ENCODE data around the gene MED25. TPM values are rescaled to one million over a fixed set of nuclear protein-coding genes. Genes with fewer than 3 reads are reported as not detected.

MED25 gene
- total and polyA plus RNA-seq, 2 of the 8 experiments (the other 6 are each of a cell fraction or from before 2014, with no cell fraction given): 21.6 to 71.4 TPM

- peaks cover 4 to 16% (median 6%) of the 10 kb centered on the region in 4 experiments for H3K4me1 ChIP-seq (replicated peaks in 1 of 4; ENCODE audit: control insufficient read depth in 3 of 4, insufficient read depth in 4 of 4, low read length in 3 of 4)
- CTCF ChIA-PET (ENCODE audit: partially characterized antibody): interaction anchor here (0.6 to 1.8 kb wide), 6 partner anchors 9 to 70 kb away, joined by 3 to 6 read pairs (median 4); no protein-coding TSS in a partner anchor
- no peak overlapping the region for H4K5ac ChIP-seq (ENCODE audit: insufficient read length, low read depth, low read length)
- no peak overlapping the region for H3K4me2 ChIP-seq (ENCODE audit: insufficient read depth in 1 of 2, low read depth in 2 of 2, low read length in 2 of 2)
- H3K9me3 ChIP-seq (ENCODE audit: insufficient read depth in 2 of 2, low read depth in 1 of 2, low read length in 1 of 2): no peaks in the 10 kb centered on the region
- H3K18ac ChIP-seq (ENCODE audit: extremely low read depth, low read length): no peak overlapping the region
- H3K79me2 ChIP-seq (ENCODE audit: control insufficient read depth in 1 of 2, insufficient read depth in 2 of 2, low read length in 2 of 2): no peaks in the 10 kb centered on the region
- FAIRE-seq: no peak
- H4K91ac ChIP-seq (replicated peaks; ENCODE audit: insufficient read length, low read length): no peak overlapping the region
- no peaks in the 10 kb centered on the region for H3K27me3 ChIP-seq (replicated peaks in 1 of 4; ENCODE audit: control insufficient read depth in 3 of 4, extremely low read depth in 1 of 4, insufficient read depth in 3 of 4, low read length in 3 of 4)
- H3K4me3 ChIP-seq (ENCODE audit: extremely low read depth in 1 of 4, insufficient read depth in 2 of 4, low read depth in 3 of 4, low read length in 4 of 4): no peak overlapping the region
- H3K36me3 ChIP-seq (ENCODE audit: control insufficient read depth in 2 of 4, insufficient read depth in 4 of 4, low read length in 3 of 4): peaks cover 4 to 46% (median 25%) of the 10 kb centered on the region in 4 experiments; a peak in 7 of 8 replicates
- no peak overlapping the region for H2BK15ac ChIP-seq (ENCODE audit: low read length)
- no peak for DNase-seq (ENCODE audit: low read depth in 1 of 2, low spot score in 2 of 2)
- no peak overlapping the region for H3K14ac ChIP-seq (ENCODE audit: insufficient read length)
- TF ChIP-seq KDM4A (IDR thresholded peaks at IDR 0.05; ENCODE audit: low read depth, low read length, severe bottlenecking) (no peak), CHD2 (IDR thresholded peaks at IDR 0.05; ENCODE audit: low read length) (no peak), HDAC2 (IDR thresholded peaks at IDR 0.05; ENCODE audit: borderline replicate concordance in 1 of 2, low read depth in 2 of 2, low read length in 2 of 2) (no peak), CTBP2 (IDR thresholded peaks at IDR 0.05; ENCODE audit: borderline replicate concordance, insufficient read depth, insufficient read length, low read length) (no peak), SIX5 (IDR thresholded peaks at IDR 0.05; ENCODE audit: low read depth, low read length) (no peak), BCL11A (IDR thresholded peaks at IDR 0.05; ENCODE audit: low read depth in 2 of 2, low read length in 2 of 2) (no peak), TEAD4 (IDR thresholded peaks at IDR 0.05; ENCODE audit: low read depth, low read length) (no peak)
- no peak overlapping the region for H3K56ac ChIP-seq (replicated peaks; ENCODE audit: insufficient read length, low read depth, low read length)
- H3K23ac ChIP-seq (ENCODE audit: insufficient read length): no peak overlapping the region
- no peak overlapping the region for H3K27ac ChIP-seq (ENCODE audit: low read depth, low read length)
- H2AFZ ChIP-seq (ENCODE audit: low read length): no peak overlapping the region
- H2BK12ac ChIP-seq (ENCODE audit: low read depth, low read length): no peak overlapping the region
- no peak overlapping the region for H3K4ac ChIP-seq (replicated peaks; ENCODE audit: insufficient read length, low read depth, low read length)
- POLR2A ChIA-PET (ENCODE audit: partially characterized antibody): interaction anchor here (1.3 to 1.8 kb wide), 3 partner anchors 14 to 62 kb away, joined by 3 to 4 read pairs (median 3); partner anchors contain the start of gene FUZ
- peaks cover 4 to 11% of the 10 kb centered on the region in 2 experiments for H4K20me1 ChIP-seq (replicated peaks in 1 of 2; ENCODE audit: control insufficient read depth in 1 of 2, insufficient read depth in 2 of 2, low read length in 2 of 2)
- peaks cover 2% of the 10 kb centered on the region; the same call in 1 of the 2 replicates for H3K23me2 ChIP-seq (ENCODE audit: low read depth, low read length)
- H2BK5ac ChIP-seq (ENCODE audit: low read depth, low read length): no peak overlapping the region
- H2BK120ac ChIP-seq (replicated peaks; ENCODE audit: low read depth, low read length): no peak overlapping the region
- H2AK5ac ChIP-seq (ENCODE audit: low read depth, low read length): no peak overlapping the region
- WGBS, 2 experiments (ENCODE audit: extremely low coverage in 1 of 2, insufficient coverage in 1 of 2, insufficient read length in 1 of 2, insufficient replicate concordance in 2 of 2, low coverage in 1 of 2, low lambda C conversion rate in 2 of 2, missing lambda C conversion rate in 1 of 2): 95% methylated on average over 11 of the region's 11 CpGs; no CpG with 5 or more reads in 1 of the 2 experiments
- no peak overlapping the region; the same call in 1 of the 2 replicates for H4K8ac ChIP-seq (ENCODE audit: extremely low read depth, insufficient read depth, low read length)
- H3K79me1 ChIP-seq (ENCODE audit: low read depth, low read length): peaks cover 2% of the 10 kb centered on the region; the same call in 1 of the 2 replicates
- H3K9ac ChIP-seq (replicated peaks in 1 of 4; ENCODE audit: extremely low read depth in 1 of 4, low read depth in 3 of 4, low read length in 3 of 4): no peak overlapping the region
- no peak overlapping the region for H2BK20ac ChIP-seq (ENCODE audit: low read length)
These were observed 19.5 kb upstream of the MED25 start for GRCh38 chr19:49798574-49798973.
